GM10266 (cell line): ENCODE data around the gene GIT2.
"Not testable (repeated sequence)": the region's sequence is repeated elsewhere in the genome, so short reads cannot be mapped to it uniquely, and the experiment has no call there.

ENCODE experiments used
- DNase-seq: peaks from one replicate; pipeline ENCODE4 v3.0.0; 2012; ENCODE audit errors: extremely low spot score
- CTCF ChIP-seq: IDR thresholded peaks from 2 replicates; pipeline ENCODE4 v1.5.1; 2012; ENCODE audit warnings: mild to moderate bottlenecking, low read depth; ENCODE audit not compliant: control insufficient read depth, insufficient read depth; ENCODE audit errors: missing control alignments

The GIT2 gene

GRCh38 chr12:110012137-110012536 is 16.0 kb upstream of the GIT2 start:
- no peak for DNase-seq
- TF ChIP-seq CTCF, result no peak

GRCh38 chr12:110010853-110011723 is 14.9 kb upstream of the GIT2 start:
- DNase-seq, result no peak
- TF ChIP-seq CTCF, result no peak

GRCh38 chr12:110008681-110009398 is 12.7 kb upstream of the GIT2 start:
- DNase-seq, result not testable (repeated sequence)

GRCh38 chr12:110007881-110008280 is 11.7 kb upstream of the GIT2 start:
- TF ChIP-seq CTCF, result no peak
- no peak for DNase-seq

GRCh38 chr12:110006115-110006514 is 9.9 kb upstream of the GIT2 start:
- no peak for DNase-seq
- no peak for TF ChIP-seq CTCF

GRCh38 chr12:110005319-110005973 is 9.3 kb upstream of the GIT2 start:
- DNase-seq, result no peak
- no peak for TF ChIP-seq CTCF

- peak; percentile 70 for DNase-seq
These were observed 8.4 kb upstream of the GIT2 start for GRCh38 chr12:110004598-110004997.

More at GRCh38 chr12:110004598-110004997, 8.4 kb upstream of the GIT2 start:
- no peak for TF ChIP-seq CTCF
